Hippocampal formation (tissue), 2 donors: ENCODE results near the gene ESRP2.
A peak's percentile ranks its signal among the peaks of the same experiment; 100 is the strongest.

Experiments
- DNase-seq, 2 donors: peaks; one replicate each; lab custom pipeline; 2025; lab: John Stamatoyannopoulos, UW

ESRP2 gene

GRCh38 chr16:68263559-68264127, 27.7 kb upstream of the ESRP2 start:
- no peak for DNase-seq

- DNase-seq: no peak
These were observed 23.3 kb upstream of the ESRP2 start for GRCh38 chr16:68259007-68259825.

- no peak for DNase-seq
These were observed 22.2 kb upstream of the ESRP2 start for GRCh38 chr16:68257906-68258800.

- no peak for DNase-seq
These were observed 21.5 kb upstream of the ESRP2 start for GRCh38 chr16:68257251-68257905.

DNA sequence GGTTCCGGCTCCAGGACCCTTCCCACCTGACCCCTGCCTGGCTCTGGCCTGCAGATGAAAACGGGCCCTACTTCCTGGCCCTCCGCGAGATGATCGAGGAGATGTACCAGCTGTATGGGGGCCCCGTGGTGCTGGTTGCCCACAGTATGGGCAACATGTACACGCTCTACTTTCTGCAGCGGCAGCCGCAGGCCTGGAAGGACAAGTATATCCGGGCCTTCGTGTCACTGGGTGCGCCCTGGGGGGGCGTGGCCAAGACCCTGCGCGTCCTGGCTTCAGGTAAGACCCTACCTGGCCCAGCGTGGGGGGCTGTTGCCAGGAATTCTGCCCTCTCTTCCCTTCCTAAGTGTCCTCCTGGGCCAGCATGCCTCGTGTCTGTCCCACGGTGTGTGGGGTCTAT, 19.8 kb upstream of the ESRP2 start:
- no peak for DNase-seq

DNA sequence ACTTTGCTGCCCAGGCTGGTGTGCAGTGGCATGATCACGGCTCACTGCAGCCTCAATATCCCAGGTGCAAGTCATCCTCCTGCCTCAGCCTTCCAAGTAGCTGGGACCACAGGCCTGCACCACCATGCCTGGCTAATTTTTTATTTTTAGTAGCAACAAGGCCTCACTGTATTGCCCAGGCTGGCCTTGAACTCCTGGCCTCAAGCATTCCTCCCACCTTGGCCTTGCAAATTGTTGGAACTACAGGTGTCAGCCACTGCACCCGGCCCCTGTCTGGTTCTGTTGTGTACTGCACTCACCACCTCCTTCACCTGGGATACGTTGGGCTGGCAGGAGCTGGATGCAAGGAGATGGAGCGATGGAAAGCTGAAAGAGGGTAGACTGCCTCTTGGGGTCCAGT, 17.8 kb upstream of the ESRP2 start:
- no peak for DNase-seq

- DNase-seq: no peak
These were observed 16.5 kb upstream of the ESRP2 start for GRCh38 chr16:68252383-68252782.

DNA sequence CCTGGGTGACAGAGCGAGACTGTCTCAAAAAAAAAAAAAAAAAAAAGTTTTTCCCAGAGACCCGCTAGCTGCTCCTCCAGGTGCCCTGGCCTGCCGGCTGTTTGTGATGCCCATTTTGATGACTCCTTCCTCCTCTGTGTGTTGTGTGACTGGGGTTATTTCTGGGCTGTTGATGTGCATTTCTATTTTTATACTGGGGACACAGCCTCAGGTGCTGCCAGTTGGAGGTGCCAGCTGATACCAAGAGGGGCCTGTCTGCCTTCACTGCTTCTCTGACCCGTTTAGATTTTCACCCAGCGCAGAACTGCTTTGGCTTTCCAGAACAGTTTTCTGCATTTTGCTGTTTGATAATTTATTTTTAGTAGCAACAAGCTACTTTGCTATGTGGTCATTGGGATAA, 15.9 kb upstream of the ESRP2 start:
- DNase-seq: no peak

- no peak for DNase-seq
These were observed 15.0 kb upstream of the ESRP2 start for GRCh38 chr16:68250951-68251350.

DNA sequence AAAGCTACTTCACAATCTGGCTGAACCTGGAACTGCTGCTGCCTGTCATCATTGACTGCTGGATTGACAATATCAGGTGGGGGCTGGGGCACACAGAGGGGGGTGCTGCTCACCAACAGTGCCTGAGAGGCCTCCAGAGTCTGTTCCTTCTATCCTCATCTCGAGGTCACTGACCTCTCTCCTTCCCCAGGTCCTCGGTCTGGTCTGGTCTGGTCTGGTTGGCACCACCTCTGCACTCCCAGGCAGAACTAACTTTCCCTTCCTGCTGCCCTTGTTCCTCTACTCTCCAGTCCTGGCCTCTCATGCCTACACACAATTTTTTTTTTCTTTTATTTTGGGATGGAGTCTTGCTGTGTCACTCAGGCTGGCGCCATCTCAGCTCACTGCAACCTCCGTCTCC, 13.4 kb upstream of the ESRP2 start:
- DNase-seq: no peak

DNA sequence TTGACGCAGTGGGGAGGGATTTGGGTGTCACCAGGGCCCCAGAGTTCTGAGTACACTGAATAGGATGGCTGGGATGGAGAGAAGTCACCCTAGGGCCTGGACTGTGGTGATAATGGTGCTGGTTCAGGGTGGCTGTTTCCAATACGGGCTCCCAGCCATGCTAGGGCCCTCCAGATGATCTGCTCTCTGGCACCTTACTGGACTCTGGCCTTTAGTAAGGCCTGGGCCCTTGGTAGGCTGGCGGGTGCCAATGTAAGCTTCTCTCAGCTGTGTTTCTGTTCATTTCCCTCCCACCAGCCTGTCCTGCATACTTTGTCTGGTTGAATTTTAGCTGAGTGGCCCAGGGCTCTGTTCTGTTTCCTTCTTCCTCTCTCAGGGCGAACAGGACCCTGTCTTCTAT, 12.0 kb upstream of the ESRP2 start:
- no peak for DNase-seq

DNA sequence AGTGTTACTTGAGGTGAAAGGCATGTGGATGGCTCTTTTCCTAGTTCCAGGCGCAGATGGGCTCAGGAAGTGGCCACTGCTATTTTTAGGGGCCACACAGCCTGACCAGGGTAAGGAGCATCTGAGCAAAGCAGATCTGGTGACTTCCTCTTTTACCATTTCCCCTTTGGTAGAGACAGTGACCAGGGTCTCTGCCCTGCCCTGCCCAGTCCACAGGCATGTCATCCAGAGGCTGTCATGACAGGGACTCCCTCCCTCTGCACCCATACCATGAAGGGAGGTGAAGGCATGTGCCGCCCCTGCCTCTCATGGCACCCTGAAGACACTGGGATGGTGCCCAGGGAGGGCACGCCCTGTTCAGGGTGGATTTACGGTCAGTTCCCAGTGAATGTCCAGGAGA, 11.5 kb upstream of the ESRP2 start:
- no peak for DNase-seq

DNA sequence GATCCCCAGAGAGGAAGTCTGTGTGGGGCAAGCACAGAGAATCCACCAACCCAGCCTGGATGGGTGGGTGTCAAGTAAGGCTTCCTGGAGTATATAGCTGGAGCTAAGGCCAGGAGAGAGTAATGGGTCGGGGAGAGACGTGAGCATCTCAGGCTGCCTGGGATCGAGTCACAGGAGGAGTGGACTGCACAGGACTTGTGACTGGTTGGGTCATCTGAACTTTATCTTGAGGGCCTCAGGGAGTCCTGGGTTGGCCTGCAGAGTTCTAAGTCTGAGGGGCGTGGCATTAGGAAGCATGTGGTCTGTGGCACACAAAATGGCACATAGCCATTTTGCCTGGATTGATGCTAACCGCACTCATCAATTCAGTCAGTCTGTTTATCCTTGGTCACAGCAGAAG, 10.7 kb upstream of the ESRP2 start:
- no peak for DNase-seq

GRCh38 chr16:68246121-68246520, 10.2 kb upstream of the ESRP2 start:
- DNase-seq: no peak

- peak; percentile 85 to 93 for DNase-seq
These were observed 9.3 kb upstream of the ESRP2 start, which contains the start of gene PLA2G15 for GRCh38 chr16:68244903-68245853. PLA2G15 (plus strand) TSS chr16:68245373; CDS start chr16:68245427, 54 bp downstream.

GRCh38 chr16:68244481-68244902, 8.6 kb upstream of the ESRP2 start:
- DNase-seq: no peak

DNA sequence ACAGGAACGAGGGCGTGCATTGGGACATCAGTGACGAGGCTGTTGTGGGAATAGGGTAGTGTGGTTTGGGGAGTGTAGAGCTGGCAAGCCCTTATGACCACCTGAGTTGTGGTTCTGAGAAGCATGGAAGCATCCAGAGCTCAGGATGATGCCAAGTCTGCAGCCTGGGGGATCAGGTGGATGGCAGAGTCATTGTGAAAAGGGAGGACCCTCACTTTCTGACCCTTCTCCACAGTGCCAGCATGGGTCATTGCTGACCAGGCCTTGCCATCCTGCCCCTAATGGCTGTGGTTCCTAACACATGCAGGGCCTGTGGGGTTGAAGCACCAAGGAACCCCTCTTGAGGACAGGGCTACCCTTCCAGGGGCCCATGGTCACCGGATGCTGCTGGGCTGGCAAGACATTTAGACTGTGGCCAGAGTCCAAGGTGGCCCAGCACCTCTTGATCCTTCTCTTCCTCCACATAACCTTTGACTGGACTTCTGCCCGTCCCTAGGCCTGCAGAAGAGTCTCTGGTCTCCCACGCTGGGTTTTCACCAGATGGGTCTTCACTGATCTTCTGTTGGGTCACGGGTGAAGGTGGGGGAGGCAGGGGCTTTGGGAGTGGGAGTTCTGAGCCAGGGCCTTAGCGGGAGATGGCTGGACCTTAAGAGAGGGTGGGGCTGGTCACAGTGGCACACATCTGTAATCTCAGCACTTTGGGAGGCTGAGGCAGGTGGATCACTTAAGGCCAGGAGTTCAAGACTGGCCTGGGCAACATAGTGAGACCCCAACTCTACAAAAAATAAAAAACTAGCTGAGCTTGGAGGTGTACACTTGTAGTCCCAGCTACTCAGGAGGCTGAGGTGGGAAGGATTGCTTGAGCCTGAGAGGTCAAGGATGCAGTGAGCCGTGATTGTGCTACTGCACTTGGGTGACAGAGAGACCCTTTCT, 7.3 kb upstream of the ESRP2 start:
- DNase-seq: no peak

DNA sequence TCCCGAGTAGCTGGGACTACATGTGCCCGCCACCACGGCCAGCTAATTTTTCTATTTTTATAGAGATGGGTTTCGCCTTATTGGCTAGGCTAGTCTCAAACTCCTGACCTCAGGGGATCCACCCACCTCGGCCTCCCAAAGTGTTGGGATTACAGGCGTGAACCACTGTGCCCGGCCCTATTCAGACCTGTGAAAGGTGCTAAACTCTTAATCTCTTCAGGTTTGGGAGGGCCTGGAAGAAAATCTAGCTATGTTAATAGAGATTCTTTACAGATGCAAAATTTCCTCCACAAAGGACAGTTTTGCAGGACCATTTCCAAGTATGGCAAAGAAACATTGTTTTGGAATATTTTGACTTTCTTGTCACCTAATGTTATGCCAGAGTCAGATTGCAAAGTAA, 6.2 kb upstream of the ESRP2 start:
- no peak for DNase-seq

- no peak for DNase-seq
These were observed 2.1 kb upstream of the ESRP2 start for GRCh38 chr16:68238029-68238345.
